Endothelial cell (in vitro differentiated cells): ENCODE data around the gene CRHR2. TPM values are rescaled to one million over a fixed set of nuclear protein-coding genes. Genes with fewer than 3 reads are reported as not detected.

Experiments used
- DNase-seq: peaks from one replicate; pipeline ENCODE4 v3.0.0; 2021; ENCODE audit warnings: low spot score
- H3K27ac Mint-ChIP-seq: one replicate; pipeline ENCODE4 v1.8.0; 2021; ENCODE audit warnings: mixed read lengths, inconsistent platforms; ENCODE audit not compliant: unreplicated experiment
- H3K27me3 Mint-ChIP-seq: one replicate; pipeline ENCODE4 v1.8.0; 2021; ENCODE audit warnings: mild to moderate bottlenecking, moderate library complexity, mixed read lengths, inconsistent platforms; ENCODE audit not compliant: unreplicated experiment
- H3K36me3 Mint-ChIP-seq: one replicate; pipeline ENCODE4 v1.8.0; 2021; ENCODE audit warnings: mild to moderate bottlenecking, low read depth, mixed read lengths, inconsistent platforms; ENCODE audit not compliant: unreplicated experiment
- H3K4me1 Mint-ChIP-seq: one replicate; pipeline ENCODE4 v1.8.0; 2021; ENCODE audit warnings: mild to moderate bottlenecking, mixed read lengths, inconsistent platforms; ENCODE audit not compliant: unreplicated experiment
- H3K4me3 Mint-ChIP-seq: one replicate; pipeline ENCODE4 v1.8.0; 2021; ENCODE audit warnings: mild to moderate bottlenecking, mixed read lengths, inconsistent platforms; ENCODE audit not compliant: unreplicated experiment
- H3K9me3 Mint-ChIP-seq: one replicate; pipeline ENCODE4 v1.8.0; 2021; ENCODE audit warnings: mixed read lengths, inconsistent platforms; ENCODE audit not compliant: unreplicated experiment
- total RNA-seq: library from RNA; stranded (reverse); fragmentation: NEBNext Ultra II Directional; extraction: Animal tissue kit (Norgen Biotek cat#: 25700); gene quantifications from one replicate; pipeline ENCODE4 v1.2.1, GENCODE V29; 2021; ENCODE audit not compliant: unreplicated experiment
- TF ChIP-seq, protein P1 (sequence below): fragments of 200-600 bp; sonication (generic); IDR thresholded peaks from one replicate; pipeline ENCODE4 v1.5.0; 2021; ENCODE audit warnings: antibody characterized with exemption; ENCODE audit not compliant: unreplicated experiment

Gene CRHR2
- total RNA-seq, 1 donor from 2014 or later = 0.38 TPM

DNA sequence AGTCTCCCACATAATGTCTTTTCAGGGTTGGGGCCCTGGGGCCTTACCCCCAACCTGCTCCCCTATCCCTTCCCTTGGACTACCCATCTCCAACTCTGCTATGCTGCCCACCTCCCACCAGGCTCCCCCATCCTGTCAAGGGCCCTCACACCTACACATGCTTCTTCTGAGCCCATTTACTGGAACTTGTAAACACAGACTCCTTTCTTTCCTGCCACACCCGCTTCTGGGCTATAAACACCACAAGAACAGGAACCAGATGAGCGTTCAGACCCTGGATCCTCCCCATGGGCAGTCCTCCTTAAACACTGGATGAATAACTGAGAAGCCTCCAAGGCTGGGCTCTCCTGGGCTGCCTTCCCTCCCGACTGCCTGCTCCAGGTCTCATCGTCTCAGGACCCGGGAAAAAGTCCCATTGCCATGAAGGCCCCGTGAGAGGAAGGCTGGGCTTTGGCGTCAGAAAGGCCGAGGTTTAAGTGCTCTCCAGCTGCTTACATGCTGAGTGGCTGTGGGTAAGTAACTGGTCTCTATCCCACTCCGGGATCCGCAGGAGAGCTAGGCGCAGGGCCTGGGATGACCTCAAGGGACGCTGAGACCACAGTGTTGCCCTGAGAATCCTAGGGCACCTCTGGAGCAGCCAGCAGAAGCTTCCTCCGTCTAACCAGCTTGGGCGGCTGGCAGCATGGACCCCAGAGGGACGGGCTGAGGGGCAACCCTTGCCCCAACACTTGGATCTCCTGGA, 15.6 kb upstream of the CRHR2 start:
- Mint-ChIP-seq H3K27ac (peak overlapping the region; percentile 38), H3K36me3 (no peaks in the 10 kb centered on the region), H3K4me1 (peaks cover 10% of the 10 kb centered on the region), H3K9me3 (no peaks in the 10 kb centered on the region), H3K4me3 (no peak overlapping the region), H3K27me3 (peaks cover 8% of the 10 kb centered on the region)
- TF ChIP-seq, protein P1, sequence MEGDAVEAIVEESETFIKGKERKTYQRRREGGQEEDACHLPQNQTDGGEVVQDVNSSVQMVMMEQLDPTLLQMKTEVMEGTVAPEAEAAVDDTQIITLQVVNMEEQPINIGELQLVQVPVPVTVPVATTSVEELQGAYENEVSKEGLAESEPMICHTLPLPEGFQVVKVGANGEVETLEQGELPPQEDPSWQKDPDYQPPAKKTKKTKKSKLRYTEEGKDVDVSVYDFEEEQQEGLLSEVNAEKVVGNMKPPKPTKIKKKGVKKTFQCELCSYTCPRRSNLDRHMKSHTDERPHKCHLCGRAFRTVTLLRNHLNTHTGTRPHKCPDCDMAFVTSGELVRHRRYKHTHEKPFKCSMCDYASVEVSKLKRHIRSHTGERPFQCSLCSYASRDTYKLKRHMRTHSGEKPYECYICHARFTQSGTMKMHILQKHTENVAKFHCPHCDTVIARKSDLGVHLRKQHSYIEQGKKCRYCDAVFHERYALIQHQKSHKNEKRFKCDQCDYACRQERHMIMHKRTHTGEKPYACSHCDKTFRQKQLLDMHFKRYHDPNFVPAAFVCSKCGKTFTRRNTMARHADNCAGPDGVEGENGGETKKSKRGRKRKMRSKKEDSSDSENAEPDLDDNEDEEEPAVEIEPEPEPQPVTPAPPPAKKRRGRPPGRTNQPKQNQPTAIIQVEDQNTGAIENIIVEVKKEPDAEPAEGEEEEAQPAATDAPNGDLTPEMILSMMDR = no peak
- DNase-seq = no peak

DNA sequence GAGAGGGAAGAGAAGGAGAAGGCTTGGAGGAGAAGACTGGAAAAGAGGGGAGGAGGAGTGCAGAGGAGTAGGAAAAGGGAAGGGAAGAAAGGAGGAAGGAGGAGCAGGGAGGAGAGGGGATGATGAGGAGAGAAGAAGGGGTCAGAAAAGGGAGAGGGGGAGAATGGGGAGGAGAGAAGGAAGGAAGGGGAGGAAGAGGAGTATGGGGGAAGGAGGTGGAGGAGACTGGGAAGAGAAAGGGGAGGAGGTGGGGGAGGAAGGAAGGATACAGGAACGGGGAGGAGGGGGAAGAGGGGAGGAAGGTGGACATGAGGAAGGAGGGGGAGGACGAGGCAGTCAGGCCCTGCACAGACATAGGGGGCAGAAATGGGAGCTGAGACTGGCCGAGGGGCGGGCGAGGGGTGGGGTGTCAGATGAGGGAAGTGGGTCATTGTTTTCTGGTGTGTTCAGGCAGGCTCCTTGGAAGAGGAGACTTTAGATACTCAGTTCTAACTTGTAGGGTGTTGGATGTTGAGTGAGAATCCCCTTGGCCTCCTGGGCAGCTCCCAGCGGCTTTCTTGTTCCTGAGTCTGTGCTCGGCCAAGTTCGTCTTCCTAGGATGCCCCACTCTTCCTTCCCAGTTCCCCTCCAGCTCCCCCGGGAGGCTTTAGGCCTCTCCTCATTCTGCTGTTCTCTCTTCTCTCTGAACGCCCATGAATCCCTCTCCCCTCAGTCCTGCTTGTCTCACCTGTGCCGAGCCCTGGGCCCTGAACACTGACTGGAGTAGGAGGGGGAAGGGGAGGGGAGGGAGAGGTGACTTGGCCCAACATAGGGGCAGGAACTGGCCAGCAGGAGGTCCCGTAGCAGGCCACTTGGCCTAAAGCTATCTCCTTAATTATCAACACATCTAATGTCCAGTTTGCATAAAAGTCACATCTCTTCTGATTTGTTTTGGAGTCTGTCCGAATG, 12.8 kb upstream of the CRHR2 start:
- Mint-ChIP-seq H3K4me1 (peaks cover 12% of the 10 kb centered on the region), H3K27ac (no peak overlapping the region), H3K9me3 (no peaks in the 10 kb centered on the region), H3K27me3 (peaks cover 10% of the 10 kb centered on the region), H3K36me3 (no peaks in the 10 kb centered on the region), H3K4me3 (no peak overlapping the region)
- DNase-seq = no peak
- TF ChIP-seq, protein P1 = no peak

DNA sequence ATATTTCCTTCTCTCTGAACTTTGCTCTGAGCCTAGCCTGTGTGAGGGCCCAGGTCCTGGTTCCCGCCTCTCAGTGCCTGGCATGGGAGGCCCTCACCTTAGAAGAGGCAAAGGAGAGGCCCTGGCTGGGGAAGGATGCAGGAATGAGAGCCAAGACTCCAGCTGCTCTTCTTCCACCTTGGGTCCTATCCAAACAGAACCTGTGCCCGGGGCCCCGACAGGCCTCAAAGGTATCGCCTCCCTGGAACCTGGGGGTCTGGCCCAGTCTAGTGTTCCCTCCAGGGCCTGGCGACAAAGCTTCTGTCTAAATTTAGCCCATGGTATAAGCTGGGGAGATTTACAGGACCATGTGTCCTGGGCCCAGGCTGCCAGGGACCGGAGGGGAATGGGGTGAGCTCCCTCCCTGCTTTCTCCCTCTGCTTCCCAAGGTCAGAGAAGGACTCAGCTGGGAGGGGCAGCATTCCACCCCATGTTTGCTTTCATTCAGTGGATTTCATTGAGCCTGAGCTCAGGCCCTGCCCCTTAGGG, 12.0 kb upstream of the CRHR2 start:
- no peak for DNase-seq
- Mint-ChIP-seq H3K4me3 (no peak overlapping the region), H3K4me1 (peaks cover 15% of the 10 kb centered on the region), H3K27ac (no peak overlapping the region), H3K9me3 (no peaks in the 10 kb centered on the region), H3K36me3 (no peaks in the 10 kb centered on the region), H3K27me3 (peaks cover 10% of the 10 kb centered on the region)
- TF ChIP-seq, protein P1 = no peak

GRCh38 chr7:30692882-30693281, 10.6 kb upstream of the CRHR2 start:
- TF ChIP-seq, protein P1 = no peak
- peaks cover 6% of the 10 kb centered on the region for H3K27me3 Mint-ChIP-seq
- no peak overlapping the region for H3K27ac Mint-ChIP-seq
- DNase-seq = no peak
- no peak overlapping the region for H3K4me3 Mint-ChIP-seq
- no peaks in the 10 kb centered on the region for H3K36me3 Mint-ChIP-seq
- H3K4me1 Mint-ChIP-seq = peaks cover 12% of the 10 kb centered on the region
- H3K9me3 Mint-ChIP-seq = no peaks in the 10 kb centered on the region
